Measurements from ENCODE around the gene FER1L5. TPM values are rescaled to one million over a fixed set of nuclear protein-coding genes. Genes with fewer than 3 reads are reported as not detected.

FER1L5 gene
- total and polyA plus RNA-seq, 8 donors = 0.29 to 1.1 (median 0.79) TPM

DNA sequence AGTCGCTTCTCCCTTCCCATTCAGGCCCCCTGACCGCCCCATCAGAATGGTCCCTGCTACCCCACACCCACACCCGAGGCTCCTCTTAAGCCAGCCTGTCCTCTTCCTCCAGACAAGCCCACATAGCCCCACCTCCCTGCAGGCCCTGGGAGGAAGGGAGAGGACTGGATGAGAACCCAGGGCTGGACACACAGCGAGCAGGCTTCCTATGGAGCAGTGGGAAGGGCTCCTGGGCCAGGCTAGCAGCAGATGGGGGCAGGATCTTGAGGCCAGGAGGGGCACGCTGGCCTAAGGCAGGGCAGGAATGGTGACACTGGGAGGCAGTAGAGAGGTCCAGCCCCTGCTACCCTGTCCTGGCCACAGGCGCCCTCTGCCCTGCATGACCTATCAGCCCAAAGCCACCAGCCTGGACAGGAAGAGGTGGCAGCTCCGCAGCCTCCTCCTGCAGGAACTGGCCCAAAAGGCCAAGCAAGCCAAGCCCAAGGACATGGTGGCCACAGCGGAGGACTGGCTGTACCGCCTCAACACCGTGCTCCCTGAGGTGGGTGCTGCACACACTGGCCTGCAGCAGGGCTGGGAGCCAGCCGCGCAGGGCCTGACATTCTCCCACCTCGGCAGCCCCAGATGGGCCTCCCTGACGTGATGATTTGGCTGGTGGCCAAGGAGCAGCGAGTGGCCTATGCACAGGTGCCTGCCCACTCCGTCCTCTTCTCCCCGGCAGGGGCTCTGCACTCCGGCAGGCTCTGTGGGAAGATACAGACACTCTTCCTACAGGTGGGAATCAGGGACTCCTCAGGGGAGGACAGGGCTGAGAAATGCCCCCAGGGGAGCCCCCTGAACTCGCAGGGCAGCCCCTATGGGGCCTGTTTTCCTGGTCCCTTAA is 43.3 kb downstream of the FER1L5 start:
- TF ChIP-seq, protein P1, sequence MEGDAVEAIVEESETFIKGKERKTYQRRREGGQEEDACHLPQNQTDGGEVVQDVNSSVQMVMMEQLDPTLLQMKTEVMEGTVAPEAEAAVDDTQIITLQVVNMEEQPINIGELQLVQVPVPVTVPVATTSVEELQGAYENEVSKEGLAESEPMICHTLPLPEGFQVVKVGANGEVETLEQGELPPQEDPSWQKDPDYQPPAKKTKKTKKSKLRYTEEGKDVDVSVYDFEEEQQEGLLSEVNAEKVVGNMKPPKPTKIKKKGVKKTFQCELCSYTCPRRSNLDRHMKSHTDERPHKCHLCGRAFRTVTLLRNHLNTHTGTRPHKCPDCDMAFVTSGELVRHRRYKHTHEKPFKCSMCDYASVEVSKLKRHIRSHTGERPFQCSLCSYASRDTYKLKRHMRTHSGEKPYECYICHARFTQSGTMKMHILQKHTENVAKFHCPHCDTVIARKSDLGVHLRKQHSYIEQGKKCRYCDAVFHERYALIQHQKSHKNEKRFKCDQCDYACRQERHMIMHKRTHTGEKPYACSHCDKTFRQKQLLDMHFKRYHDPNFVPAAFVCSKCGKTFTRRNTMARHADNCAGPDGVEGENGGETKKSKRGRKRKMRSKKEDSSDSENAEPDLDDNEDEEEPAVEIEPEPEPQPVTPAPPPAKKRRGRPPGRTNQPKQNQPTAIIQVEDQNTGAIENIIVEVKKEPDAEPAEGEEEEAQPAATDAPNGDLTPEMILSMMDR (IDR thresholded peaks at IDR 0.05) = no peak
- Histone ChIP-seq H3K9me3 (no peaks in the 10 kb centered on the region), H3K4me3 (no peak overlapping the region), H3K4me1 (peaks cover 0 to 13% of the 10 kb centered on the region in 2 donors), H3K36me3 (no peaks in the 10 kb centered on the region), H3K27ac (no peak overlapping the region), H3K27me3 (no peaks in the 10 kb centered on the region)
- intact Hi-C loops (cut with DNase I) = no loop called here
- peak in 2 of 4 donors; percentile 37 to 74 for DNase-seq
- peak; percentile 64 for ATAC-seq

DNA sequence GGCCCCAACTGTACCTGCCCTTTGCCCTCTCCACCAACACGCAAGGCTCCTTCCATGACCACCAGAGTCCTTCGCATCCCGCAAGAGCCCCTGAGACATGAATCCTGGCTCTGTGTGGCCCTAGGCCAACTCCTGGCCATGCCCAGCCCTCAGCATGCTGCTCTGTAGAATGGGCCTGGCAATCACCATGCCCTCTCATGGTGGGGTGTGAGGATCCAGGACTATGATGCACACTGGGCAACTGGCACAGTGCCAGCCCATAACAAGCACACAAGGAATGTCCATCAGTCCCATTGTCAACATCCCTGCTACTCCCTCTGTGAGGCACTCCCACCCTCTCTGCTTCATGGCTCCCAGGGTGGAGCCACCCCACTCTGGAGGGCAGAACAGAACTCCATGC is 44.7 kb downstream of the FER1L5 start:
- ATAC-seq (no peak), DNase-seq (no peak)
- Histone ChIP-seq H3K4me3 (no peak overlapping the region), H3K9me3 (no peaks in the 10 kb centered on the region), H3K36me3 (no peaks in the 10 kb centered on the region), H3K27me3 (no peaks in the 10 kb centered on the region), H3K27ac (no peak overlapping the region), H3K4me1 (peaks cover 0 to 13% of the 10 kb centered on the region in 2 donors)
- TF ChIP-seq, protein P1 (IDR thresholded peaks at IDR 0.05) = no peak
- intact Hi-C loops (cut with DNase I) = no loop called here

DNA sequence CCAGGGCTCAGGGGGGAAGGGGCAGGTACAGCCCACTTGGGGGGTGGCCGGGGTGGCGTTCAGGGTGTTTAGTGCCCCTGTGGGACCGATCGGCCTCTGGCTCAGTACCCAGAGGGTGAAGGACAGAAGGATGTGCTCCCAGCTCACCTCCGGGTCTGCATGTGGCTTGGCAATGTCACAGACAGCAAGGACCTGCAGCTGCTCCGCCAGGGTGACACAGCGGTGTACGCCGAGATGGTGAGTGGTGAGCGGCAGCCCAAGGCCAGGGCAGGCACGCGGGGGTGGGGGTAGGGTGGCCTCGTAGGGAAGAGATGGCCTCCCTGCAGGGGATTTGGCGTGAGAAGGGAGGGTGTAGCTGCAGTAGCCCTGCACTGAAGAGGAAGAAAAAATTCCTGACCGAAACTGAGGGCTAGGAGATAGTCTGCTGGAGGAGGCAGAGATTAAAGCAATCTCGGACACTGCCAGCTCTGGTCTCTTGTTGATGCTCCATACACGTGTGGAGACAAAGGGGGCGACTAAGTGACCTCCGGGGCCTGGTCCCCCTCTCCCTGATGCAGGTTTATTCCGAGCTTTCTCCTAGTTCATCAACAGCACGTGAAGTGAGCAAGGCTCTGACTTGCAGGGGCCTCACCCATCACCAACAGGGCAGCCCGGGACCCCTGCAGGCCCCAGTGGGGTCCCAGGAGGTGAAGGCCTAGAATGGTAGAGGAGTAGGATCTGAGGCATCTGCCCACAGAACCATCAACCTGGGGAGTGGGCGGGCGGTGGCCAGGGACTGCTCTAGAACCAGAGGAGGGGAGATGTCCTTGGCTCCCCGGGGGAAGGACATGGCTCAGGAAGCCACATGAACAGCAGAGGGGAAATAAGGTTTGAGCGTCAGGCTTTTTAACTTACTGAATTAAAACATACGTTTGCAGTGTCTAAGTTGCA is 45.4 kb downstream of the FER1L5 start:
- H3K36me3 ChIP-seq = no peaks in the 10 kb centered on the region
- H3K4me1 ChIP-seq = peaks cover 0 to 13% of the 10 kb centered on the region in 2 donors
- intact Hi-C loops (cut with DNase I) = no loop called here

DNA sequence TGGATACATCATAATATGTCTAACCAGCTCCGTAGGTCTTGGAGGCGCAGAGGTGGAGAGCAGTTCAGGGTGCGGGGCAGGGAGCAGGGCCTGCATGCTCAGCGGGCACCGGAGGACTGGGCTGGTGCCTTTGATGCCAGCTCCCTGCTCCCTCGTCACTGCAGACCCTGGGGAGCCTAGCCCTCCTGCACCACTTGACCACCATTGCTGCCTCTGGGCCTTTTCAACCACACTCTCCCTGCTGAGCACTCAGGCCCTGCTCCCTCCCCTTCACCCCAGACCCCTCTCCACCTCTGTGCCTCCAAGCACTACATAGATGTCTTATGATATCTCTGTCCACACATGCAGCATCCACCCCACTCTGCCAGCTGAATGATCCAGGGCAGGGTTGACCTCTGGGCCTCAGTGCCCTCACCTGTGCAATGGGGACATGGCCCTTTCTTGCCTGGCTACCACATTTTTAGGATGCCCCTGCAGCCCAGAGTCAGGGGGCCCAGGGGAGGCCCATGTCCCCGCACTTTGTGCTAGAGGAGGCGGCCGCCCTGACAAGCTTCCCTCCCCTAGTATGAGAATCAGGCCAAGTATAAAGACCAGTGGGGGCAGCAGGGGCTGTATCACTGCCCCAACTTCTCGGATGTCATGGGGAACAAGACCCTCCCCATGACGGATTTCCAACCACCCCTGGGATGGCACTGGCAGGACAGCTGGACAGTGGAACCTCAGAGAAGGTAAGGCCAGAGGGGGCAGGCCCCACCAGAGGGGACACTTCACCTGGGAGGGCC is 46.3 kb downstream of the FER1L5 start:
- intact Hi-C loops (cut with DNase I) = no loop called here
- peaks cover 0 to 13% of the 10 kb centered on the region in 2 donors for H3K4me1 ChIP-seq
- ATAC-seq = no peak
- no peak for DNase-seq
- no peaks in the 10 kb centered on the region for H3K36me3 ChIP-seq
- TF ChIP-seq, protein P1 (IDR thresholded peaks at IDR 0.05) = no peak
- H3K9me3 ChIP-seq = no peaks in the 10 kb centered on the region
- no peak overlapping the region for H3K27ac ChIP-seq
- no peaks in the 10 kb centered on the region for H3K27me3 ChIP-seq
- H3K4me3 ChIP-seq = no peak overlapping the region

More for the DNA sequence above, 45.4 kb downstream of the FER1L5 start:
- Histone ChIP-seq H3K27ac (no peak overlapping the region), H3K27me3 (no peaks in the 10 kb centered on the region), H3K4me3 (no peak overlapping the region), H3K9me3 (no peaks in the 10 kb centered on the region)
- ATAC-seq = no peak
- no peak for DNase-seq
- TF ChIP-seq, protein P1 (IDR thresholded peaks at IDR 0.05) = no peak
